ENCODE results near the gene PAQR9.
A peak's percentile ranks its signal among the peaks of the same experiment; 100 is the strongest.
"Not testable (repeated sequence)": the region's sequence is repeated elsewhere in the genome, so short reads cannot be mapped to it uniquely, and the experiment has no call there.

Gene PAQR9

GRCh38 chr3:142998439-142998838, 35.0 kb upstream of the PAQR9 start:
- no peak overlapping the region for H2BK15ac ChIP-seq (replicated peaks; ENCODE audit: low read depth)
- H3K18ac ChIP-seq (ENCODE audit: low read length) = no peak overlapping the region
- H4K8ac ChIP-seq (ENCODE audit: low read depth, low read length) = no peak overlapping the region
- H2AK5ac ChIP-seq (ENCODE audit: low read length) = no peak overlapping the region
- H2BK5ac ChIP-seq (ENCODE audit: low read length) = no peak overlapping the region
- no CpG with 5 or more reads among the region's 3 CpGs for WGBS (ENCODE audit: extremely low coverage, insufficient coverage, low lambda C conversion rate)
- no peak overlapping the region for H3K9ac ChIP-seq (ENCODE audit: low read length)
- H3K23ac ChIP-seq (ENCODE audit: low read length) = no peak overlapping the region
- peaks cover 2% of the 10 kb centered on the region for H3K79me1 ChIP-seq (ENCODE audit: low read length)
- H4K5ac ChIP-seq (ENCODE audit: low read length) = no peak overlapping the region
- no peak overlapping the region for H3K4me2 ChIP-seq (ENCODE audit: low read length)
- H3K27me3 ChIP-seq (ENCODE audit: insufficient read depth, low read length, poor library complexity) = no peaks in the 10 kb centered on the region
- H3K36me3 ChIP-seq (ENCODE audit: control insufficient read depth, insufficient read depth, low read length) = no peaks in the 10 kb centered on the region
- peaks cover 3% of the 10 kb centered on the region for H3K4me1 ChIP-seq (ENCODE audit: control insufficient read depth, low read depth, low read length)
- no peak overlapping the region for H3K4ac ChIP-seq (ENCODE audit: low read depth, low read length)
- no peak overlapping the region for H3K27ac ChIP-seq (ENCODE audit: low read depth, low read length)
- H3K4me3 ChIP-seq (ENCODE audit: low read length) = no peak overlapping the region
- H3K79me2 ChIP-seq (ENCODE audit: control insufficient read depth, insufficient read depth, low read length) = peaks cover 17% of the 10 kb centered on the region
- no peak for DNase-seq
- H2BK120ac ChIP-seq (ENCODE audit: low read depth, low read length) = no peak overlapping the region
- no peak overlapping the region for H3K56ac ChIP-seq (ENCODE audit: low read length)

- H3K27ac ChIP-seq (ENCODE audit: low read depth, low read length) = no peak overlapping the region
- no peak overlapping the region for H3K4me3 ChIP-seq (ENCODE audit: low read length)
- H2AK5ac ChIP-seq (ENCODE audit: low read length) = no peak overlapping the region
- no peak overlapping the region for H2BK5ac ChIP-seq (ENCODE audit: low read length)
- no peak overlapping the region for H3K18ac ChIP-seq (ENCODE audit: low read length)
- H3K56ac ChIP-seq (ENCODE audit: low read length) = no peak overlapping the region
- H3K9ac ChIP-seq (ENCODE audit: low read length) = no peak overlapping the region
- peaks cover 2% of the 10 kb centered on the region for H3K79me1 ChIP-seq (ENCODE audit: low read length)
- H2BK120ac ChIP-seq (ENCODE audit: low read depth, low read length) = no peak overlapping the region
- peaks cover 3% of the 10 kb centered on the region for H3K4me1 ChIP-seq (ENCODE audit: control insufficient read depth, low read depth, low read length)
- no peak overlapping the region for H2BK15ac ChIP-seq (replicated peaks; ENCODE audit: low read depth)
- no peaks in the 10 kb centered on the region for H3K27me3 ChIP-seq (ENCODE audit: insufficient read depth, low read length, poor library complexity)
- H4K5ac ChIP-seq (ENCODE audit: low read length) = no peak overlapping the region
- DNase-seq = no peak
- H3K4me2 ChIP-seq (ENCODE audit: low read length) = no peak overlapping the region
- H3K36me3 ChIP-seq (ENCODE audit: control insufficient read depth, insufficient read depth, low read length) = no peaks in the 10 kb centered on the region
- H3K79me2 ChIP-seq (ENCODE audit: control insufficient read depth, insufficient read depth, low read length) = peaks cover 8% of the 10 kb centered on the region
- H4K8ac ChIP-seq (ENCODE audit: low read depth, low read length) = no peak overlapping the region
- no peak overlapping the region for H3K4ac ChIP-seq (ENCODE audit: low read depth, low read length)
- no CpG with 5 or more reads among the region's 2 CpGs for WGBS (ENCODE audit: extremely low coverage, insufficient coverage, low lambda C conversion rate)
- H3K23ac ChIP-seq (ENCODE audit: low read length) = no peak overlapping the region
Observed at GRCh38 chr3:142997330-142997729, 33.9 kb upstream of the PAQR9 start.

- peak; percentile 72 for DNase-seq
- no peak overlapping the region for H3K4ac ChIP-seq (ENCODE audit: low read depth, low read length)
- WGBS (ENCODE audit: extremely low coverage, insufficient coverage, low lambda C conversion rate) = no CpG with 5 or more reads among the region's 4 CpGs
Observed at GRCh38 chr3:142993958-142994442, 30.5 kb upstream of the PAQR9 start.

GRCh38 chr3:142992323-142992722, 28.8 kb upstream of the PAQR9 start:
- no peak for DNase-seq
- Histone ChIP-seq H3K27ac (ENCODE audit: low read depth, low read length) (no peak overlapping the region), H2AK5ac (ENCODE audit: low read length) (no peak overlapping the region), H3K4me1 (ENCODE audit: control insufficient read depth, low read depth, low read length) (no peaks in the 10 kb centered on the region), H4K5ac (ENCODE audit: low read length) (no peak overlapping the region), H3K4me3 (ENCODE audit: low read length) (no peak overlapping the region), H3K56ac (ENCODE audit: low read length) (no peak overlapping the region), H3K18ac (ENCODE audit: low read length) (no peak overlapping the region), H3K79me2 (ENCODE audit: control insufficient read depth, insufficient read depth, low read length) (no peaks in the 10 kb centered on the region), H4K8ac (ENCODE audit: low read depth, low read length) (no peak overlapping the region), H2BK15ac (replicated peaks; ENCODE audit: low read depth) (no peak overlapping the region), H3K9ac (ENCODE audit: low read length) (no peak overlapping the region), H3K27me3 (ENCODE audit: insufficient read depth, low read length, poor library complexity) (no peaks in the 10 kb centered on the region), H3K23ac (ENCODE audit: low read length) (no peak overlapping the region), H3K79me1 (ENCODE audit: low read length) (no peaks in the 10 kb centered on the region), H3K4me2 (ENCODE audit: low read length) (no peak overlapping the region), H3K4ac (ENCODE audit: low read depth, low read length) (no peak overlapping the region), H3K36me3 (ENCODE audit: control insufficient read depth, insufficient read depth, low read length) (no peaks in the 10 kb centered on the region), H2BK5ac (ENCODE audit: low read length) (no peak overlapping the region), H2BK120ac (ENCODE audit: low read depth, low read length) (no peak overlapping the region)
- WGBS (ENCODE audit: extremely low coverage, insufficient coverage, low lambda C conversion rate) = no CpG with 5 or more reads among the region's 7 CpGs

More at GRCh38 chr3:142993958-142994442, 30.5 kb upstream of the PAQR9 start:
- Histone ChIP-seq H3K79me2 (ENCODE audit: control insufficient read depth, insufficient read depth, low read length) (no peaks in the 10 kb centered on the region), H2BK15ac (replicated peaks; ENCODE audit: low read depth) (no peak overlapping the region), H3K4me2 (ENCODE audit: low read length) (no peak overlapping the region), H4K8ac (ENCODE audit: low read depth, low read length) (no peak overlapping the region), H3K36me3 (ENCODE audit: control insufficient read depth, insufficient read depth, low read length) (no peaks in the 10 kb centered on the region), H3K56ac (ENCODE audit: low read length) (no peak overlapping the region), H3K9ac (ENCODE audit: low read length) (no peak overlapping the region), H2AK5ac (ENCODE audit: low read length) (no peak overlapping the region), H2BK120ac (ENCODE audit: low read depth, low read length) (no peak overlapping the region), H4K5ac (ENCODE audit: low read length) (no peak overlapping the region), H3K4me1 (ENCODE audit: control insufficient read depth, low read depth, low read length) (no peaks in the 10 kb centered on the region), H3K27ac (ENCODE audit: low read depth, low read length) (no peak overlapping the region), H3K79me1 (ENCODE audit: low read length) (no peaks in the 10 kb centered on the region), H3K18ac (ENCODE audit: low read length) (no peak overlapping the region), H2BK5ac (ENCODE audit: low read length) (no peak overlapping the region), H3K23ac (ENCODE audit: low read length) (no peak overlapping the region), H3K27me3 (ENCODE audit: insufficient read depth, low read length, poor library complexity) (no peaks in the 10 kb centered on the region), H3K4me3 (ENCODE audit: low read length) (no peak overlapping the region)

GRCh38 chr3:142990721-142991120, 27.2 kb upstream of the PAQR9 start:
- Histone ChIP-seq H2BK120ac (ENCODE audit: low read depth, low read length) (no peak overlapping the region), H2BK5ac (ENCODE audit: low read length) (no peak overlapping the region), H3K27ac (ENCODE audit: low read depth, low read length) (no peak overlapping the region), H3K4me1 (ENCODE audit: control insufficient read depth, low read depth, low read length) (no peaks in the 10 kb centered on the region), H3K23ac (ENCODE audit: low read length) (no peak overlapping the region), H3K4ac (ENCODE audit: low read depth, low read length) (no peak overlapping the region), H4K5ac (ENCODE audit: low read length) (no peak overlapping the region), H4K8ac (ENCODE audit: low read depth, low read length) (no peak overlapping the region), H3K36me3 (ENCODE audit: control insufficient read depth, insufficient read depth, low read length) (no peaks in the 10 kb centered on the region), H3K79me1 (ENCODE audit: low read length) (no peaks in the 10 kb centered on the region), H3K9ac (ENCODE audit: low read length) (no peak overlapping the region), H3K79me2 (ENCODE audit: control insufficient read depth, insufficient read depth, low read length) (no peaks in the 10 kb centered on the region), H3K4me2 (ENCODE audit: low read length) (no peak overlapping the region), H3K56ac (ENCODE audit: low read length) (no peak overlapping the region), H3K27me3 (ENCODE audit: insufficient read depth, low read length, poor library complexity) (no peaks in the 10 kb centered on the region), H3K18ac (ENCODE audit: low read length) (no peak overlapping the region), H2BK15ac (replicated peaks; ENCODE audit: low read depth) (no peak overlapping the region), H3K4me3 (ENCODE audit: low read length) (no peak overlapping the region), H2AK5ac (ENCODE audit: low read length) (no peak overlapping the region)
- no peak for DNase-seq
- WGBS (ENCODE audit: extremely low coverage, insufficient coverage, low lambda C conversion rate) = no CpG with 5 or more reads among the region's 5 CpGs

- not testable (repeated sequence) for DNase-seq; H3K56ac ChIP-seq (ENCODE audit: low read length)
- whole genome bisulfite sequencing (ENCODE audit: extremely low coverage, insufficient coverage, low lambda C conversion rate) = no CpG with 5 or more reads among the region's 3 CpGs
Observed at GRCh38 chr3:142988826-142989225, 25.4 kb upstream of the PAQR9 start.

More at GRCh38 chr3:142988826-142989225, 25.4 kb upstream of the PAQR9 start:
- H3K4me2 ChIP-seq (ENCODE audit: low read length); H2AK5ac ChIP-seq (ENCODE audit: low read length); H3K79me1 ChIP-seq (ENCODE audit: low read length); H3K27ac ChIP-seq (ENCODE audit: low read depth, low read length); H3K79me2 ChIP-seq (ENCODE audit: control insufficient read depth, insufficient read depth, low read length); H3K9ac ChIP-seq (ENCODE audit: low read length); H3K4ac ChIP-seq (ENCODE audit: low read depth, low read length); H3K4me3 ChIP-seq (ENCODE audit: low read length); H3K18ac ChIP-seq (ENCODE audit: low read length); H2BK15ac ChIP-seq (replicated peaks; ENCODE audit: low read depth); H3K27me3 ChIP-seq (ENCODE audit: insufficient read depth, low read length, poor library complexity); H3K23ac ChIP-seq (ENCODE audit: low read length); H3K4me1 ChIP-seq (ENCODE audit: control insufficient read depth, low read depth, low read length); H4K8ac ChIP-seq (ENCODE audit: low read depth, low read length); H4K5ac ChIP-seq (ENCODE audit: low read length); H2BK120ac ChIP-seq (ENCODE audit: low read depth, low read length); H3K36me3 ChIP-seq (ENCODE audit: control insufficient read depth, insufficient read depth, low read length); H2BK5ac ChIP-seq (ENCODE audit: low read length): not testable (repeated sequence)
